OCI-M2 (cell line): Measurements from ENCODE around the gene MRPL19.
"Not testable (repeated sequence)": the region's sequence is repeated elsewhere in the genome, so short reads cannot be mapped to it uniquely, and the experiment has no call there.

Experiments
- DNase-seq: peaks from one replicate; lab custom pipeline; 2025; ENCODE audit not compliant: unreplicated experiment; lab: John Stamatoyannopoulos, UW

The MRPL19 gene

GRCh38 chr2:75666911-75667310 lies 20.3 kb downstream of the MRPL19 start:
- no peak for DNase-seq

GRCh38 chr2:75667884-75668283 lies 21.3 kb downstream of the MRPL19 start:
- no peak for DNase-seq

GRCh38 chr2:75675423-75675822 lies 28.8 kb downstream of the MRPL19 start:
- not testable (repeated sequence) for DNase-seq

- no peak for DNase-seq
Observed at GRCh38 chr2:75675908-75676307, 29.3 kb downstream of the MRPL19 start.

GRCh38 chr2:75676464-75676863 lies 29.9 kb downstream of the MRPL19 start:
- no peak for DNase-seq

GRCh38 chr2:75679556-75679955 lies 33.0 kb downstream of the MRPL19 start:
- DNase-seq: no peak

GRCh38 chr2:75680402-75680801 lies 33.8 kb downstream of the MRPL19 start:
- no peak for DNase-seq

GRCh38 chr2:75683430-75683829 lies 36.8 kb downstream of the MRPL19 start:
- not testable (repeated sequence) for DNase-seq

GRCh38 chr2:75688196-75688595 lies 41.6 kb downstream of the MRPL19 start:
- DNase-seq: no peak

- DNase-seq: no peak
Observed at GRCh38 chr2:75698918-75699317, 52.3 kb downstream of the MRPL19 start.

- DNase-seq: no peak
Observed at GRCh38 chr2:75702593-75702992, 56.0 kb downstream of the MRPL19 start.

- DNase-seq: no peak
Observed at GRCh38 chr2:75703589-75704287, 57.2 kb downstream of the MRPL19 start.

GRCh38 chr2:75705921-75706320 lies 59.3 kb downstream of the MRPL19 start:
- no peak for DNase-seq

GRCh38 chr2:75707901-75708300 lies 61.3 kb downstream of the MRPL19 start:
- DNase-seq: no peak

GRCh38 chr2:75709297-75709696 lies 62.7 kb downstream of the MRPL19 start:
- DNase-seq: no peak

GRCh38 chr2:75710220-75710576 lies 63.6 kb downstream of the MRPL19 start:
- DNase-seq: no peak

- peak; percentile 31 for DNase-seq
Observed at GRCh38 chr2:75710577-75711253, 64.1 kb downstream of the MRPL19 start, which contains the start of gene GCFC2. GCFC2 (minus strand) TSS chr2:75710915; CDS start chr2:75710855, 60 bp downstream.

GRCh38 chr2:75711590-75711989 lies 65.0 kb downstream of the MRPL19 start:
- not testable (repeated sequence) for DNase-seq

- no peak for DNase-seq
Observed at GRCh38 chr2:75716406-75716805, 69.8 kb downstream of the MRPL19 start.

- DNase-seq: no peak
Observed at GRCh38 chr2:75719616-75720015, 73.0 kb downstream of the MRPL19 start.

- DNase-seq: no peak
Observed at GRCh38 chr2:75720525-75720924, 73.9 kb downstream of the MRPL19 start.

- no peak for DNase-seq
Observed at GRCh38 chr2:75722687-75723086, 76.1 kb downstream of the MRPL19 start.
